ENCODE measurements around the gene GABRA4.

The GABRA4 gene

DNA sequence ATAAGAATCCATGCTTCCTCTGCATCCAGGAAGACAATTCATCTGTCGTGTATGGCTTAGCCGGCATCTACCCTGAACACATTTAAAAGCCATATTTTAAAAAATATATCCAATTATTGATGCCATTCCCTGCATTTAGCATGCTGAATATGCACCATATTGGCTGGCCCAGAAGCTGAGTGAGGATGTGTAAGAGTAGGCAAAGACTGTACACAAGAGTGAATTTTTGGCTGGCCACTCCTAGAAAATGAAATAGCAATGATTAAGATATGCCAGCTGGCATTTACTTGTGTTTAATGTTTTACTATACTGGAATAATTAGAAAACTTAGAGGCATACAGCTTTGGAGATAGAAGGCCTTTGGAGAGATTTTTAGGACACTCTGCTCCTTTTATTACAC, 25.8 kb downstream of the GABRA4 start:
- TF ChIP-seq, protein P1, sequence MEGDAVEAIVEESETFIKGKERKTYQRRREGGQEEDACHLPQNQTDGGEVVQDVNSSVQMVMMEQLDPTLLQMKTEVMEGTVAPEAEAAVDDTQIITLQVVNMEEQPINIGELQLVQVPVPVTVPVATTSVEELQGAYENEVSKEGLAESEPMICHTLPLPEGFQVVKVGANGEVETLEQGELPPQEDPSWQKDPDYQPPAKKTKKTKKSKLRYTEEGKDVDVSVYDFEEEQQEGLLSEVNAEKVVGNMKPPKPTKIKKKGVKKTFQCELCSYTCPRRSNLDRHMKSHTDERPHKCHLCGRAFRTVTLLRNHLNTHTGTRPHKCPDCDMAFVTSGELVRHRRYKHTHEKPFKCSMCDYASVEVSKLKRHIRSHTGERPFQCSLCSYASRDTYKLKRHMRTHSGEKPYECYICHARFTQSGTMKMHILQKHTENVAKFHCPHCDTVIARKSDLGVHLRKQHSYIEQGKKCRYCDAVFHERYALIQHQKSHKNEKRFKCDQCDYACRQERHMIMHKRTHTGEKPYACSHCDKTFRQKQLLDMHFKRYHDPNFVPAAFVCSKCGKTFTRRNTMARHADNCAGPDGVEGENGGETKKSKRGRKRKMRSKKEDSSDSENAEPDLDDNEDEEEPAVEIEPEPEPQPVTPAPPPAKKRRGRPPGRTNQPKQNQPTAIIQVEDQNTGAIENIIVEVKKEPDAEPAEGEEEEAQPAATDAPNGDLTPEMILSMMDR (IDR thresholded peaks at IDR 0.05; ENCODE audit: low read depth, low read length, missing control alignments): no peak
- H3K4me3 ChIP-seq (replicated peaks; ENCODE audit: low read depth, low read length): no peak overlapping the region
- no peak for DNase-seq (ENCODE audit: extremely low read depth, low read depth)

DNA sequence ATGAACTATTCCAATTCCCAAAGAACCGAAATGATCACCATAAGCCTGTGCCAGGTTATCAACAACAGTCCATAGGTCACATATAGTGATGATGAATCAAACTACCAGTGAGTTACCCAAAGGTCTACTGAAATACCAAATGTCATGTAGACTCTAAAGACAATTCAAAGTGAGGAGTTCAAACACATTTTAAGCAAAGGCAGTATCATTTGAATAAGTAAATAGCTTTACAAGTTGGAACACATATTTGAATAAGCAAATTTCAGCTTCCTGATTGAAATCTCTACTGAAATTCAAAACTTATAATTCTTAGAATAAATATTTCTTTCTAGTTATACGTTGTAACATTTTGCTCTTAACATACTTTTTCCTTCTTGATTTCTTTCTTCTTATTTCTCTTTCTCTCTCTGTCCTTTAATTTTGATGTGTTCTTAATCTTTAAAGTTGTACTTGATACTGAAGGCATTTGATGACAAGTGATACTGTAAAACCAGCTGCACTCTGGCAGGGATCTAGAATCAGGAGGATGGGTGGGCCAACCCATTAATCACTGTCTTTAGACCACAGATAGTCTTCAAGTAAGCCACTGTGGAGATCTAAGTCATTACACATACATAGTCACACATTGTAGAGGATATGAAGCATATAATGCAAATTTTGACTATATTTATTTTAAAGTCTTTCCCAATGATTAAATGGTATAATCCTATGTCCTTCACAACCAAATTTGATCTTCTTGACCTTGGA, 34.5 kb downstream of the GABRA4 start:
- TF ChIP-seq, protein P1 (IDR thresholded peaks at IDR 0.05; ENCODE audit: low read depth, low read length, missing control alignments): no peak
- DNase-seq (ENCODE audit: extremely low read depth, low read depth): no peak

DNA sequence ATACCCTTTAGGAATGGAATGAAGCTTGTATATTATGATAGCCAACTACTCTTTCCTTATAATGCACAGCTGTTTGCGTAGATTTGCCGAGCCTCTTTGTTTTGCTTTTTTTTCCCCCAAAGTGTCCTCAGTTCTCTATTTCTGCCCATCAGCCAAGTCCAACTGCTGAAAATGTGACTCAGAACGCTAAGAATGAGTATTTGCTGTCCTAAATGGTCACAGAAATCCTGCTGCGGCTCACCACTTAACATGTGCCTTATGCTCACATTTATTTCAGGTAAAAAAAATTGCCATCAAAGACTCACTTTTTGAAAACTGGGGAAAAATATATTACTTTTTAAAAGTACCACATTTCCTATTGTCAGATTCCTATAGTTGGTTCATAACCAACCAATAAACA, 36.9 kb downstream of the GABRA4 start:
- DNase-seq (ENCODE audit: extremely low read depth, low read depth): no peak
- H3K4me3 ChIP-seq (replicated peaks; ENCODE audit: low read depth, low read length): no peak overlapping the region
- TF ChIP-seq, protein P1 (IDR thresholded peaks at IDR 0.05; ENCODE audit: low read depth, low read length, missing control alignments): no peak

More for the DNA sequence above, 34.5 kb downstream of the GABRA4 start:
- H3K4me3 ChIP-seq (replicated peaks; ENCODE audit: low read depth, low read length): no peak overlapping the region

DNA sequence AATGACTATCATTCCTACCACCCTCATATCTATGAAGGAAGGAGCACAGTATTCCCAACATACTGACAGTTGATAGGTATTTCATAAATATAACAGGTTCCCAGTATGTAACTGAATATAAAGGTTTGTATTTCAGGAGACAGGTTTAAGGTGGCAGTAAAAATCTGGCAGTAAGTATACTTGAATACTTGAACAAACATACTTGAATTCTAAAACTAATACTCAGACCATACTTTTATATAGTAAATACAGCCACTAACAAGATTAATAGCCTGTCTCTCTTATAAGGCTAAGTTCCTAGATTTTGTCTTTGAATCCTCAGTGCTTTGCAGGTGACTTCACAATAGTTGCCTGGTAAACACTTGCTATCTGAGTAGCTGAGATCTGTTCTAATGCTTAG, 37.8 kb downstream of the GABRA4 start:
- TF ChIP-seq, protein P1 (IDR thresholded peaks at IDR 0.05; ENCODE audit: low read depth, low read length, missing control alignments): no peak
- H3K4me3 ChIP-seq (replicated peaks; ENCODE audit: low read depth, low read length): no peak overlapping the region
- DNase-seq (ENCODE audit: extremely low read depth, low read depth): no peak

DNA sequence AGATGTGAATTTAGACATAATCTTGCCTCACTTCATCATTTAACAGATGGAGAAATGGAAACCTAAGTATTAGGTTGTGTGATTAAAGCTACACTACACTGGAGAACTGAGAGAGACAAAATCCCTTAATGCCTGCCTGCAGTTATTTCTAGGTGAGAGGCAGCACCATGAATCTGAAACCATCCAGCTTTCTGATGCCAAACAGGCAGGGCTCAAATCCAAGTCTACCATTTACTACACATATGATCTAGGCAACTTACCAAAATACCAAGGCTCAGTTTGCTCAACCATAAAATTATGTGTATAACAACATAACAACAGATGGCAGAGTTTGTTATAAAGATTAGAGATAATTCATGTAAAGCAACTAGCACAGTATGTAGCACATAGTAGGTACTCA, 38.7 kb downstream of the GABRA4 start:
- DNase-seq (ENCODE audit: extremely low read depth, low read depth): no peak
- H3K4me3 ChIP-seq (replicated peaks; ENCODE audit: low read depth, low read length): no peak overlapping the region
- TF ChIP-seq, protein P1 (IDR thresholded peaks at IDR 0.05; ENCODE audit: low read depth, low read length, missing control alignments): no peak

DNA sequence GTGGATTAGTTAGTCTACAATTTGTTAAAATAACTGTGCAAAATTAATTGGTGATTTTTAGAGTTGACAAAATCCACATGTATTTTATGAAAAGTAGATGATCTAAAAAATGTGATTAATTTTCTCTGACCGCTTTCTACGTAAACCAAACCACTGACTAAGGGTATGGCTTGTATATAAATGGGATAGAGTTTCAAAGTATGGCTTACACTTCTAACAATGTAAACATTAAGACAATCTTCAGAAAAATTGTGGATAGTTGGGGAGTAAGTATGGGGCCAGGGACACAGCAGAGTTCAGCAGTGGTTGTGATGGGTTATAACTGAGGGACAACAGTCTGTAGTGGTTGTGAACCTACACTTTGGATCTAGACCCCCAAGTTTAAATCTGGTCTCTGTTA, 39.8 kb downstream of the GABRA4 start:
- TF ChIP-seq, protein P1 (IDR thresholded peaks at IDR 0.05; ENCODE audit: low read depth, low read length, missing control alignments): no peak
- H3K4me3 ChIP-seq (replicated peaks; ENCODE audit: low read depth, low read length): no peak overlapping the region
- no peak for DNase-seq (ENCODE audit: extremely low read depth, low read depth)

DNA sequence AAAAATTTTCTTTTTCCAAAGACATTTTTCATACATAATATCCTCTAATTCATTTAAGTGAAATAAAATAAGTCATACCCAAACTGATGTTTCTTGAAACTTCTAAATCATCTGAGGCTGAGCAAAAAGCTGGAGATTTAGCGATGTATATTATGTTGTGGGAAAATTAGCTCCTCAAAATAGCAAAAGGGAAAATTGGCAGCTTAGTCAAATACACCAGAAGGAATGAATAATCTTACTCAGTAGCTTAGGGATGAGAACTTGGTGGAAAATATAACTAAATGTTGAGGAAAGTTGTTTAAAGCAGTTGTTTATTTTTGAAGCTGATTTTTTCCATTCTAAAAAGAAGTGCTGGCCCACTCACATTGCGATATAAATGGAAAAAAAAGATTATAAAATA, 40.9 kb downstream of the GABRA4 start:
- no peak for DNase-seq (ENCODE audit: extremely low read depth, low read depth)
- TF ChIP-seq, protein P1 (IDR thresholded peaks at IDR 0.05; ENCODE audit: low read depth, low read length, missing control alignments): no peak
- no peak overlapping the region for H3K4me3 ChIP-seq (replicated peaks; ENCODE audit: low read depth, low read length)

Measured in HFF-Myc (cell line).